ENCODE measurements around the gene MYOM1.
A peak's percentile ranks its signal among the peaks of the same experiment; 100 is the strongest.

The MYOM1 gene

GRCh38 chr18:3257627-3258120 is 37.9 kb upstream of the MYOM1 start:
- no peak overlapping the region for H3K9ac ChIP-seq (ENCODE audit: low read length)
- peaks cover 47% of the 10 kb centered on the region for H3K36me3 ChIP-seq (ENCODE audit: insufficient read depth, low read length)
- peaks cover 24% of the 10 kb centered on the region for H3K4me1 ChIP-seq (ENCODE audit: insufficient read depth, low read length)
- no peak overlapping the region for H3K4me3 ChIP-seq (ENCODE audit: low read depth in 1 of 2, low read length in 2 of 2)
- no peaks in the 10 kb centered on the region for H3K27me3 ChIP-seq (ENCODE audit: control insufficient read depth in 1 of 2, insufficient read depth in 2 of 2, low read length in 2 of 2)
- H3K27ac ChIP-seq (ENCODE audit: low read depth, low read length), result no peak overlapping the region
- H3K9me3 ChIP-seq (ENCODE audit: low read length), result no peaks in the 10 kb centered on the region

- peaks cover 27% of the 10 kb centered on the region for H3K4me1 ChIP-seq (ENCODE audit: insufficient read depth, low read length)
- no peak overlapping the region for H3K4me3 ChIP-seq (ENCODE audit: low read depth in 1 of 2, low read length in 2 of 2)
- H3K9ac ChIP-seq (ENCODE audit: low read length), result no peak overlapping the region
- H3K9me3 ChIP-seq (ENCODE audit: low read length), result no peaks in the 10 kb centered on the region
- H3K27me3 ChIP-seq (ENCODE audit: control insufficient read depth in 1 of 2, insufficient read depth in 2 of 2, low read length in 2 of 2), result no peaks in the 10 kb centered on the region
- H3K27ac ChIP-seq (ENCODE audit: low read depth, low read length), result no peak overlapping the region
- peaks cover 47% of the 10 kb centered on the region for H3K36me3 ChIP-seq (ENCODE audit: insufficient read depth, low read length)
These were observed 37.2 kb upstream of the MYOM1 start for GRCh38 chr18:3256693-3257626.

GRCh38 chr18:3255611-3256165 is 35.9 kb upstream of the MYOM1 start:
- H3K9me3 ChIP-seq (ENCODE audit: low read length), result no peaks in the 10 kb centered on the region
- H3K36me3 ChIP-seq (ENCODE audit: insufficient read depth, low read length), result peaks cover 47% of the 10 kb centered on the region
- no peak overlapping the region for H3K4me3 ChIP-seq (ENCODE audit: low read depth in 1 of 2, low read length in 2 of 2)
- no peaks in the 10 kb centered on the region for H3K27me3 ChIP-seq (ENCODE audit: control insufficient read depth in 1 of 2, insufficient read depth in 2 of 2, low read length in 2 of 2)
- H3K9ac ChIP-seq (ENCODE audit: low read length), result no peak overlapping the region
- H3K27ac ChIP-seq (ENCODE audit: low read depth, low read length), result no peak overlapping the region
- H3K4me1 ChIP-seq (ENCODE audit: insufficient read depth, low read length), result peaks cover 30% of the 10 kb centered on the region

GRCh38 chr18:3254725-3255124 is 35.0 kb upstream of the MYOM1 start:
- Histone ChIP-seq H3K36me3 (ENCODE audit: insufficient read depth, low read length) (peaks cover 52% of the 10 kb centered on the region), H3K4me1 (ENCODE audit: insufficient read depth, low read length) (peaks cover 32% of the 10 kb centered on the region), H3K9ac (ENCODE audit: low read length) (no peak overlapping the region), H3K27me3 (ENCODE audit: control insufficient read depth in 1 of 2, insufficient read depth in 2 of 2, low read length in 2 of 2) (no peaks in the 10 kb centered on the region), H3K27ac (ENCODE audit: low read depth, low read length) (no peak overlapping the region), H3K4me3 (ENCODE audit: low read depth in 1 of 2, low read length in 2 of 2) (no peak overlapping the region), H3K9me3 (ENCODE audit: low read length) (no peaks in the 10 kb centered on the region)

- H3K9me3 ChIP-seq (ENCODE audit: low read length), result no peaks in the 10 kb centered on the region
- no peak overlapping the region for H3K4me3 ChIP-seq (ENCODE audit: low read depth in 1 of 2, low read length in 2 of 2)
- H3K27ac ChIP-seq (ENCODE audit: low read depth, low read length), result no peak overlapping the region
- no peaks in the 10 kb centered on the region for H3K27me3 ChIP-seq (ENCODE audit: control insufficient read depth in 1 of 2, insufficient read depth in 2 of 2, low read length in 2 of 2)
- peaks cover 45% of the 10 kb centered on the region for H3K36me3 ChIP-seq (ENCODE audit: insufficient read depth, low read length)
- peaks cover 40% of the 10 kb centered on the region for H3K4me1 ChIP-seq (ENCODE audit: insufficient read depth, low read length)
- no peak overlapping the region for H3K9ac ChIP-seq (ENCODE audit: low read length)
These were observed 33.1 kb upstream of the MYOM1 start for GRCh38 chr18:3252843-3253242.

GRCh38 chr18:3251963-3252277 is 32.2 kb upstream of the MYOM1 start:
- Histone ChIP-seq H3K9ac (ENCODE audit: low read length) (no peak overlapping the region), H3K4me3 (ENCODE audit: low read depth in 1 of 2, low read length in 2 of 2) (no peak overlapping the region), H3K9me3 (ENCODE audit: low read length) (no peaks in the 10 kb centered on the region), H3K27me3 (ENCODE audit: control insufficient read depth in 1 of 2, insufficient read depth in 2 of 2, low read length in 2 of 2) (no peaks in the 10 kb centered on the region), H3K36me3 (ENCODE audit: insufficient read depth, low read length) (peaks cover 38% of the 10 kb centered on the region), H3K27ac (ENCODE audit: low read depth, low read length) (no peak overlapping the region), H3K4me1 (ENCODE audit: insufficient read depth, low read length) (peaks cover 32% of the 10 kb centered on the region)

GRCh38 chr18:3251249-3251962 is 31.6 kb upstream of the MYOM1 start:
- H3K9ac ChIP-seq (ENCODE audit: low read length), result no peak overlapping the region
- peaks cover 30% of the 10 kb centered on the region for H3K4me1 ChIP-seq (ENCODE audit: insufficient read depth, low read length)
- no peak overlapping the region for H3K27ac ChIP-seq (ENCODE audit: low read depth, low read length)
- H3K27me3 ChIP-seq (ENCODE audit: control insufficient read depth in 1 of 2, insufficient read depth in 2 of 2, low read length in 2 of 2), result no peaks in the 10 kb centered on the region
- peaks cover 34% of the 10 kb centered on the region for H3K36me3 ChIP-seq (ENCODE audit: insufficient read depth, low read length)
- no peaks in the 10 kb centered on the region for H3K9me3 ChIP-seq (ENCODE audit: low read length)
- no peak overlapping the region for H3K4me3 ChIP-seq (ENCODE audit: low read depth in 1 of 2, low read length in 2 of 2)

- H3K36me3 ChIP-seq (ENCODE audit: insufficient read depth, low read length), result peaks cover 30% of the 10 kb centered on the region
- H3K27ac ChIP-seq (ENCODE audit: low read depth, low read length), result peak overlapping the region; percentile 1
- no peak overlapping the region for H3K4me3 ChIP-seq (ENCODE audit: low read depth in 1 of 2, low read length in 2 of 2)
- no peaks in the 10 kb centered on the region for H3K9me3 ChIP-seq (ENCODE audit: low read length)
- peaks cover 35% of the 10 kb centered on the region for H3K4me1 ChIP-seq (ENCODE audit: insufficient read depth, low read length)
- H3K9ac ChIP-seq (ENCODE audit: low read length), result peak overlapping the region; percentile 31
- H3K27me3 ChIP-seq (ENCODE audit: control insufficient read depth in 1 of 2, insufficient read depth in 2 of 2, low read length in 2 of 2), result no peaks in the 10 kb centered on the region
These were observed 30.7 kb upstream of the MYOM1 start for GRCh38 chr18:3250237-3251107.

- peak overlapping the region; percentile 90 for H3K27ac ChIP-seq (ENCODE audit: low read depth, low read length)
- peak overlapping the region; percentile 41 for H3K9ac ChIP-seq (ENCODE audit: low read length)
- H3K27me3 ChIP-seq (ENCODE audit: control insufficient read depth in 1 of 2, insufficient read depth in 2 of 2, low read length in 2 of 2), result no peaks in the 10 kb centered on the region
- H3K9me3 ChIP-seq (ENCODE audit: low read length), result no peaks in the 10 kb centered on the region
- H3K4me1 ChIP-seq (ENCODE audit: insufficient read depth, low read length), result peaks cover 37% of the 10 kb centered on the region
- H3K4me3 ChIP-seq (ENCODE audit: low read depth in 1 of 2, low read length in 2 of 2), result peak overlapping the region; percentile 2 to 90
- peaks cover 13% of the 10 kb centered on the region for H3K36me3 ChIP-seq (ENCODE audit: insufficient read depth, low read length)
These were observed 29.0 kb upstream of the MYOM1 start for GRCh38 chr18:3248658-3249359.

- H3K4me3 ChIP-seq (ENCODE audit: low read depth in 1 of 2, low read length in 2 of 2), result peak overlapping the region; percentile 84 to 90
- H3K36me3 ChIP-seq (ENCODE audit: insufficient read depth, low read length), result peaks cover 7% of the 10 kb centered on the region
- no peaks in the 10 kb centered on the region for H3K27me3 ChIP-seq (ENCODE audit: control insufficient read depth in 1 of 2, insufficient read depth in 2 of 2, low read length in 2 of 2)
- H3K9ac ChIP-seq (ENCODE audit: low read length), result peak overlapping the region; percentile 41
- H3K4me1 ChIP-seq (ENCODE audit: insufficient read depth, low read length), result peaks cover 37% of the 10 kb centered on the region
- no peaks in the 10 kb centered on the region for H3K9me3 ChIP-seq (ENCODE audit: low read length)
- peak overlapping the region; percentile 90 for H3K27ac ChIP-seq (ENCODE audit: low read depth, low read length)
These were observed 28.4 kb upstream of the MYOM1 start for GRCh38 chr18:3248062-3248657.

Measured in muscle layer of colon (tissue), 2 donors.